ENCODE results near the gene ARFGAP3. TPM values are rescaled to one million over a fixed set of nuclear protein-coding genes. Genes with fewer than 3 reads are reported as not detected.

Gene ARFGAP3
- total RNA-seq, 1 donor from 2014 or later: 59.5 TPM

DNA sequence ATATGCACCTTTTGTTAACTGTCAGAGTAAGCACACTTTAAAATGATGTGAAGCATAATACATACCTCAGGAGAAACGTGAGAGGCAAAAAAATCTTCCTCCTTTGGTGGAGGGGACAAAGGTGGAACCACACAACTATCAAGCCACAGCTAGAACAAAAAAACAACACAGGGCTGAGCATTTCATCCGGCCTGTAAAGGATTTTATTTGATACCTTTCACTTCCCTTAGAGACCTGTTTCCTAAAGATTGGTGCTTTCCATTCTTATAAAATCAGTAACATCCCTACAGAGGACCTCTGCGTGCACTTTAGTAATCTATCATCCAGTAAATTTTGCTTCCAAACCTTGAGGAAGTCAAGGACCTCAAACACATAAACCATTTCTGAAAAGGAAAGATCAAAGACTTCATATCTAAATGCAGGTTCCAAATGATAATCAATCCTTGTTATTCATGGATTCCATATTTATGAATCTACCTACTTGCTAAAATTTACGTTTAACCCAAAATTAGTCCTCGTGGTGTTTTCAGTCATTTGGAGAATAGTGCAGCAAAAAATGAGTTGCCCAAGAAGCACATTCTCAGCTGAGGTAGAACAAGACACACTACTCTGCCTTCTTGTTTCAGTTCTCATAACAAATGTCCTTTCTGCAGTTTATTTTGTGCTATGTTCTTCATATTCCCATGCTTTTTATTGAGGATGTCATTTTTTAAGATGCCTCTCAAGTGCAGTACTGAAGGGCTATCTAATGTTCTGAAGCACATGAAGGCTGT, 22.7 kb downstream of the ARFGAP3 start:
- no peaks in the 10 kb centered on the region for H3K27me3 ChIP-seq (ENCODE audit: insufficient read depth, low read length)
- DNase-seq (ENCODE audit: low read depth) (no peak), FAIRE-seq (no peak)
- no peak overlapping the region for H3K9ac ChIP-seq (ENCODE audit: low read length)
- peaks cover 52% of the 10 kb centered on the region for H3K36me3 ChIP-seq (ENCODE audit: insufficient read depth, low read length)
- no peak overlapping the region for H3K4me3 ChIP-seq (ENCODE audit: insufficient read depth, low read depth, low read length)
- Mint-ChIP-seq H3K36me3 (ENCODE audit: low read depth, unreplicated experiment) (peaks cover 16% of the 10 kb centered on the region), H3K4me3 (ENCODE audit: unreplicated experiment) (no peak overlapping the region), H3K4me1 (ENCODE audit: low read depth, unreplicated experiment) (no peaks in the 10 kb centered on the region), H3K9me3 (ENCODE audit: unreplicated experiment) (no peaks in the 10 kb centered on the region), H3K27ac (ENCODE audit: unreplicated experiment) (no peak overlapping the region), H3K27me3 (ENCODE audit: low read depth, unreplicated experiment) (no peaks in the 10 kb centered on the region)
- H3K4me2 ChIP-seq (ENCODE audit: low read length): no peak overlapping the region
- no peak for TF ChIP-seq EZH2 (IDR thresholded peaks at IDR 0.05; ENCODE audit: insufficient read depth, low read length)
- no peak for TF ChIP-seq CTCF (IDR thresholded peaks at IDR 0.05; ENCODE audit: insufficient read depth, low read depth, low read length)
- no peaks in the 10 kb centered on the region for H3K4me1 ChIP-seq (ENCODE audit: insufficient read depth, low read length)
- H4K20me1 ChIP-seq (ENCODE audit: insufficient read depth, low read length): peaks cover 35% of the 10 kb centered on the region
- H3K79me2 ChIP-seq (ENCODE audit: insufficient read depth, low read length): peaks cover 5% of the 10 kb centered on the region
- no peak overlapping the region for H3K27ac ChIP-seq (ENCODE audit: low read depth, low read length)
- no peak overlapping the region for H2AFZ ChIP-seq (ENCODE audit: low read depth, low read length)
- H3K9me3 ChIP-seq (ENCODE audit: insufficient read depth, low read depth, low read length): no peaks in the 10 kb centered on the region

GRCh38 chr22:42833104-42833503, 24.0 kb downstream of the ARFGAP3 start:
- H3K27me3 ChIP-seq (ENCODE audit: insufficient read depth, low read length): no peaks in the 10 kb centered on the region
- H3K4me1 Mint-ChIP-seq (ENCODE audit: low read depth, unreplicated experiment): no peaks in the 10 kb centered on the region

More at GRCh38 chr22:42833104-42833503, 24.0 kb downstream of the ARFGAP3 start:
- FAIRE-seq: no peak
- Mint-ChIP-seq H3K27ac (ENCODE audit: unreplicated experiment) (no peak overlapping the region), H3K4me3 (ENCODE audit: unreplicated experiment) (no peak overlapping the region), H3K36me3 (ENCODE audit: low read depth, unreplicated experiment) (peaks cover 18% of the 10 kb centered on the region), H3K9me3 (ENCODE audit: unreplicated experiment) (no peaks in the 10 kb centered on the region), H3K27me3 (ENCODE audit: low read depth, unreplicated experiment) (no peaks in the 10 kb centered on the region)
- H3K9ac ChIP-seq (ENCODE audit: low read length): no peak overlapping the region
- no peak for TF ChIP-seq CTCF (IDR thresholded peaks at IDR 0.05; ENCODE audit: insufficient read depth, low read depth, low read length)
- no peak for TF ChIP-seq EZH2 (IDR thresholded peaks at IDR 0.05; ENCODE audit: insufficient read depth, low read length)
- no peak for DNase-seq (ENCODE audit: low read depth)
- H4K20me1 ChIP-seq (ENCODE audit: insufficient read depth, low read length): peaks cover 31% of the 10 kb centered on the region
- H3K79me2 ChIP-seq (ENCODE audit: insufficient read depth, low read length): no peaks in the 10 kb centered on the region
- H3K4me3 ChIP-seq (ENCODE audit: insufficient read depth, low read depth, low read length): no peak overlapping the region
- no peak overlapping the region for H3K4me2 ChIP-seq (ENCODE audit: low read length)
- peaks cover 58% of the 10 kb centered on the region for H3K36me3 ChIP-seq (ENCODE audit: insufficient read depth, low read length)
- no peak overlapping the region for H2AFZ ChIP-seq (ENCODE audit: low read depth, low read length)
- H3K27ac ChIP-seq (ENCODE audit: low read depth, low read length): no peak overlapping the region
- no peaks in the 10 kb centered on the region for H3K4me1 ChIP-seq (ENCODE audit: insufficient read depth, low read length)
- H3K9me3 ChIP-seq (ENCODE audit: insufficient read depth, low read depth, low read length): no peaks in the 10 kb centered on the region
